GM12872 (cell line): ENCODE data around the gene GJA3.

Experiments
- CTCF ChIP-seq: IDR thresholded peaks from 3 replicates; pipeline ENCODE4 v1.5.1; 2011; ENCODE audit warnings: low read depth, mild to moderate bottlenecking, low read length, moderate library complexity; ENCODE audit not compliant: insufficient read depth

GJA3 gene

GRCh38 chr13:20128459-20128931, 32.4 kb downstream of the GJA3 start:
- 0 out of 3 replicates have a peak, but pooled peaks have one; percentile 26 for TF ChIP-seq CTCF

- TF ChIP-seq CTCF = peak; percentile 65
These were observed 33.0 kb downstream of the GJA3 start for GRCh38 chr13:20127562-20128458.

GRCh38 chr13:20127262-20127561, 33.6 kb downstream of the GJA3 start:
- TF ChIP-seq CTCF = no peak

- TF ChIP-seq CTCF = no peak
These were observed 34.2 kb downstream of the GJA3 start for GRCh38 chr13:20126541-20127261.

GRCh38 chr13:20125783-20126165, 35.1 kb downstream of the GJA3 start:
- TF ChIP-seq CTCF = no peak

- TF ChIP-seq CTCF = no peak
These were observed 35.6 kb downstream of the GJA3 start for GRCh38 chr13:20125129-20125782.

- TF ChIP-seq CTCF = no peak
These were observed 36.5 kb downstream of the GJA3 start for GRCh38 chr13:20124303-20124702.
